Measurements from ENCODE around the gene SMC1A. TPM values are rescaled to one million over a fixed set of nuclear protein-coding genes. Genes with fewer than 3 reads are reported as not detected.

Gene SMC1A
- total RNA-seq, 1 experiment from 2014 or later, result 88.3 TPM

DNA sequence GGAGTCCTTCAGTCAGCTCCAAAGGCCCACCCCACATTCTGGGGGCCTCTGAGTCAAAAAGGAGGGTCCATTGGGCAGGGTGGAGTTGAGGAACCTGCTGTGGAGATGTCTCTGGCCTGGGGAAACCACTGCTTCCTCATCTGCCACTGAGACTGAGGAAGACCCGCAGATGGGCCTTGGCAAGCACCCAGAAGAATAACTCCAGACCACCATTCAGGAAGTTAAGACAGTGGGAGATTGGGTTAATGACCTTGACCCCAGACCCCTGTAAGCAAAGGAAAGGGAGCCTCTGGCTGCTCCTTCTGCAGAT lies 19.8 kb upstream of the SMC1A start:
- H2AFZ ChIP-seq (ENCODE audit: low read depth, low read length, poor library complexity, severe bottlenecking), result no peak overlapping the region
- no peaks in the 10 kb centered on the region for H3K9me3 ChIP-seq (ENCODE audit: control insufficient read depth in 1 of 2, insufficient read depth in 1 of 2, low read depth in 1 of 2, low read length in 2 of 2)
- POLR2A ChIA-PET, result no interaction called here
- no TSS peak for BruUV-seq (replicated peaks)
- H3K4me3 ChIP-seq (replicated peaks in 1 of 2; ENCODE audit: low read depth in 1 of 2, low read length in 2 of 2), result peak overlapping the region; percentile 51 to 62
- peak overlapping the region; percentile 82 for H3K4me2 ChIP-seq (ENCODE audit: low read length)
- no peaks in the 10 kb centered on the region for H3K27me3 ChIP-seq (ENCODE audit: insufficient read depth, low read length)
- peak overlapping the region; percentile 46 for H3K9ac ChIP-seq (ENCODE audit: low read length)
- DNase-seq (ENCODE audit: low read depth, low spot score), result no peak
- H3K9me2 ChIP-seq (ENCODE audit: insufficient read depth), result no peaks in the 10 kb centered on the region
- RAD21 ChIA-PET (ENCODE audit: low non-redundant PET in 1 of 2, low total read pairs in 2 of 2, uncharacterized antibody in 2 of 2, unreplicated experiment in 2 of 2), result no interaction called here
- TF ChIP-seq TCF7L2 (IDR thresholded peaks at IDR 0.05; ENCODE audit: borderline replicate concordance, extremely low read depth, insufficient read depth, insufficient read length), result no peak
- no peak for TF ChIP-seq SIN3A (IDR thresholded peaks at IDR 0.05; ENCODE audit: low read depth)
- no peak for TF ChIP-seq SP1 (IDR thresholded peaks at IDR 0.05; ENCODE audit: low read depth)
- TF ChIP-seq, protein P1, sequence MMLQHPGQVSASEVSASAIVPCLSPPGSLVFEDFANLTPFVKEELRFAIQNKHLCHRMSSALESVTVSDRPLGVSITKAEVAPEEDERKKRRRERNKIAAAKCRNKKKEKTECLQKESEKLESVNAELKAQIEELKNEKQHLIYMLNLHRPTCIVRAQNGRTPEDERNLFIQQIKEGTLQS (IDR thresholded peaks at IDR 0.05), result no peak
- TF ChIP-seq YY1 (IDR thresholded peaks at IDR 0.05; ENCODE audit: extremely low read depth, insufficient replicate concordance, low read depth, low read length), result no peak
- TF ChIP-seq EZH2phosphoT487 (IDR thresholded peaks at IDR 0.05; ENCODE audit: borderline replicate concordance), result no peak
- TF ChIP-seq JUND (IDR thresholded peaks at IDR 0.05), result no peak
- TF ChIP-seq, protein P2, sequence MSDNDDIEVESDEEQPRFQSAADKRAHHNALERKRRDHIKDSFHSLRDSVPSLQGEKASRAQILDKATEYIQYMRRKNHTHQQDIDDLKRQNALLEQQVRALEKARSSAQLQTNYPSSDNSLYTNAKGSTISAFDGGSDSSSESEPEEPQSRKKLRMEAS (IDR thresholded peaks at IDR 0.05), result no peak
- no peak for TF ChIP-seq EZH2 (IDR thresholded peaks at IDR 0.05)
- H3K4me1 ChIP-seq (ENCODE audit: control insufficient read depth in 1 of 2, insufficient read depth in 2 of 2, low read length in 2 of 2), result peaks cover 7 to 20% of the 10 kb centered on the region in 2 experiments; a peak in 3 of 4 replicates
- no peak overlapping the region for H3K27ac ChIP-seq (ENCODE audit: low read depth, low read length)
- no peaks in the 10 kb centered on the region for H4K20me1 ChIP-seq (ENCODE audit: insufficient read depth)
- CTCF ChIA-PET, result no interaction called here
- intact Hi-C loops (cut with micrococcal nuclease), result no loop called here
- no peaks in the 10 kb centered on the region for H3K36me3 ChIP-seq (ENCODE audit: control insufficient read depth in 1 of 2, insufficient read depth in 2 of 2, low read length in 2 of 2)
- no peaks in the 10 kb centered on the region for H3K79me2 ChIP-seq (ENCODE audit: insufficient read depth, low read length)
- no peak for ATAC-seq

DNA sequence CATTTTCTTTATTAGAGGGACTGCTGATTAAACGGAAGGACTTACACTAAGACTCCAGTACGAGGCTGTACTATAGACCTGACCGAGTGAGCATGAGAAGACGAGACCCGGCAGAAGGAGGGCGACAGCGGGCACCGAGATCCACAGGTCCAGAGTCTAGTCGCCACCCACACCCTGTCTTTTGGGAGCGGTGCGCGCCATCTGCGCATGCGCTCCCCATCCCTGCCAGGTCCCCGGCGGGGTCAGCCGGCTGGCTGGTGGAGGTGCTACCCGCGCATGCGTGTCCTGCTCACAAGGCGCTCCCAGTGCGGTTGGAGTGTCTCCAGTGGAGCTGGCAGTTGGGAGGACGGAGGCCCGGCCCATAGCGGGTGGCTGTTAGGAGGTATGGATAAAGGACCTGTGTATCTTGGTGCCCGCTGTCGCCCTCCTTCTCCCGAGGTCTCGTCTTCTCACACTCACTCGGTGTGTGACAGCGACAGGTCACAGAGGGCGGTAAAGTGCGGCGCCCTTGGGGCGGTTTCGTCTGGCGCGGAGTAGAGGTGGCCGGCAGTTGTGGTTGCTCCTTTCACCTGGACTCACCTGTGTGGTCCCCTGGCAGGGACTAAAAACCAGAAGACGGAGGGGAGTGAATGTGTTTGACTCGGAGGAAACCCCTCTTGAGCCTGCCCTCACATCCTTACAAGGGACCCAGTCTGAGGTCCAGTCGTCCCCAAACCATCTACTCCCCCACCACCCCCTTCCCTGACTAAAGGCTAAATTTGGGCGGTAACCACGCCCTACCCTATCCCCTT lies 19.3 kb upstream of the SMC1A start:
- RAD21 ChIA-PET (ENCODE audit: low non-redundant PET in 1 of 2, low total read pairs in 2 of 2, uncharacterized antibody in 2 of 2, unreplicated experiment in 2 of 2), result no interaction called here
- Histone ChIP-seq H3K9ac (ENCODE audit: low read length) (peak overlapping the region; percentile 62), H3K4me2 (ENCODE audit: low read length) (peak overlapping the region; percentile 82), H3K79me2 (ENCODE audit: insufficient read depth, low read length) (no peaks in the 10 kb centered on the region), H4K20me1 (ENCODE audit: insufficient read depth) (no peaks in the 10 kb centered on the region), H3K4me3 (replicated peaks in 1 of 2; ENCODE audit: low read depth in 1 of 2, low read length in 2 of 2) (peak overlapping the region; percentile 51 to 62), H3K4me1 (ENCODE audit: control insufficient read depth in 1 of 2, insufficient read depth in 2 of 2, low read length in 2 of 2) (peaks cover 7 to 20% of the 10 kb centered on the region in 2 experiments; a peak in 3 of 4 replicates), H3K27me3 (ENCODE audit: insufficient read depth, low read length) (no peaks in the 10 kb centered on the region), H3K36me3 (ENCODE audit: control insufficient read depth in 1 of 2, insufficient read depth in 2 of 2, low read length in 2 of 2) (no peaks in the 10 kb centered on the region), H3K9me3 (ENCODE audit: control insufficient read depth in 1 of 2, insufficient read depth in 1 of 2, low read depth in 1 of 2, low read length in 2 of 2) (no peaks in the 10 kb centered on the region), H2AFZ (ENCODE audit: low read depth, low read length, poor library complexity, severe bottlenecking) (no peak overlapping the region), H3K27ac (ENCODE audit: low read depth, low read length) (peak overlapping the region; percentile 75), H3K9me2 (ENCODE audit: insufficient read depth) (no peaks in the 10 kb centered on the region)
- TSS peak; percentile 82 for BruUV-seq (replicated peaks)
- POLR2A ChIA-PET, result no interaction called here
- DNase-seq (ENCODE audit: low read depth, low spot score), result peak; percentile 71
- CTCF ChIA-PET, result interaction anchor here (1.1 kb wide), 1 partner anchor 159 kb away, joined by 3 read pairs; no protein-coding TSS in a partner anchor
- intact Hi-C loops (cut with micrococcal nuclease), result no loop called here
- TF ChIP-seq POLR2A (IDR thresholded peaks at IDR 0.05; ENCODE audit: borderline replicate concordance, extremely low read depth, insufficient read depth, insufficient read length), result peak; percentile 39
- peak; percentile 71 for TF ChIP-seq POLR2AphosphoS5 (IDR thresholded peaks at IDR 0.05; ENCODE audit: low read depth, low read length)
- TF ChIP-seq EGR1 (IDR thresholded peaks at IDR 0.05; ENCODE audit: low read depth), result no peak
- peak; percentile 88 for ATAC-seq
